Duodenal mucosa (tissue), 2 donors: Measurements from ENCODE around the gene ABLIM2.

Experiments
- H3K27ac ChIP-seq: one replicate; pipeline ENCODE4 v1.7.0; 2013; ENCODE audit warnings: low read depth, low read length
- H3K27me3 ChIP-seq, 2 donors: one replicate each; pipeline ENCODE4 v1.7.0; 2013; ENCODE audit warnings: low read length in 2 of 2, control low read depth in 1 of 2; ENCODE audit not compliant: insufficient read depth in 2 of 2, control insufficient read depth in 1 of 2
- H3K36me3 ChIP-seq, 2 donors: one replicate each; pipeline ENCODE4 v1.7.0; 2013; ENCODE audit warnings: low read length in 2 of 2, control low read depth in 1 of 2; ENCODE audit not compliant: insufficient read depth in 2 of 2, control insufficient read depth in 1 of 2
- H3K4me1 ChIP-seq, 2 donors: one replicate each; pipeline ENCODE4 v1.7.0; 2013; ENCODE audit warnings: low read length in 2 of 2, control low read depth in 1 of 2; ENCODE audit not compliant: insufficient read depth in 2 of 2, control insufficient read depth in 1 of 2
- H3K4me3 ChIP-seq, 2 donors: one replicate each; pipeline ENCODE4 v1.7.0; 2013; ENCODE audit warnings: low read length in 2 of 2, low read depth in 1 of 2
- H3K9ac ChIP-seq, 2 donors: one replicate each; pipeline ENCODE4 v1.7.0; 2013; ENCODE audit warnings: low read length in 2 of 2, low read depth in 1 of 2
- H3K9me3 ChIP-seq, 2 donors: one replicate each; pipeline ENCODE4 v1.7.0; 2013; ENCODE audit warnings: low read length in 2 of 2, control low read depth in 1 of 2; ENCODE audit not compliant: control insufficient read depth in 1 of 2

Gene ABLIM2

DNA sequence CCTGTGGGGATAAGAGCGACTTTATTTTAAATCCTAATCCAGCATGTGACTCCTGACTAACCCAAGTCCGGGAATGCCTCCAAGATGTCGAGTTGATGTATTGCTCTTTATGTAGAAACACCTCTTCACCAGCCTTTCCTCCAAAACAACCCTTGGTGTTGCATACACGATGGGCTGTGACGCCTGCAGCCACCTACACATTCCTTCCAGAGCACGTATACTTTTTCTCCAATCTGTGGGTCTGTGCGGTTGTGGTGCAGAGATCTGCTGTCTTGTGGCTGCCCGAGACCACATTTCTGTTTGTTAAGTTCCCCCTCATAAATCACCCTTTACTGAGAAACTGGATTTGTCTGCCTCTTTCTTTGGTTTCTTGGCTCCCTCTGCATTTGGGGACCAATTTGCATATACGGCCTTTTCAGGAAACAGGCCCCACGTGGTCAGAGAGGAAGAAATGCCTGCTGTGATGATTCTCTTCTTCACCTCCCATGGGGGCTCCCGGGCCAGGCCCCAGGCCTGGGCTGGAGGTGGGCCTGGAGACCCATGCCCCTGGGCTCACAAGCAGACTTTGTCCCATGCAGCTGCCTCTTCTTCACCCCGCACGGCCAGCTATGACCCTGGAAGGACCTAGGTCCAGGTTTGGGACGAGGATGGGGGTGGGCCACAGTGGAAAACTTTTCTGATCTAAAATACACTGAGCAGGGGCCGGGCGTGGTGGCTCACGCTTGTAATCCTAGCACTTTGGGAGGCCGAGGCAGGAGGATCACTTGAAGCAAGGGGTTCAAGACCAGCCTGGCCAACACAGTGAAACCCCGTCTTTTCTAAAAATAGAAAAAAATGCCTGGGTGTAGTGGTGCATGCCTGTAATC lies 197.6 kb downstream of the ABLIM2 start:
- no peaks in the 10 kb centered on the region for H3K27me3 ChIP-seq
- peaks cover 27 to 41% of the 10 kb centered on the region in 2 donors for H3K4me1 ChIP-seq
- H3K9ac ChIP-seq, result no peak overlapping the region
- H3K9me3 ChIP-seq, result no peaks in the 10 kb centered on the region
- no peak overlapping the region for H3K4me3 ChIP-seq
- H3K27ac ChIP-seq, result peak overlapping the region; percentile 52
- H3K36me3 ChIP-seq, result no peaks in the 10 kb centered on the region

- Histone ChIP-seq H3K27ac (peak overlapping the region; percentile 52), H3K4me3 (no peak overlapping the region), H3K36me3 (no peaks in the 10 kb centered on the region), H3K9ac (no peak overlapping the region), H3K4me1 (peaks cover 27 to 37% of the 10 kb centered on the region in 2 donors), H3K27me3 (no peaks in the 10 kb centered on the region), H3K9me3 (no peaks in the 10 kb centered on the region)
Observed at GRCh38 chr4:7960017-7960789, 198.4 kb downstream of the ABLIM2 start.

- Histone ChIP-seq H3K4me1 (peaks cover 27 to 31% of the 10 kb centered on the region in 2 donors), H3K9me3 (no peaks in the 10 kb centered on the region), H3K27ac (no peak overlapping the region), H3K9ac (no peak overlapping the region), H3K27me3 (no peaks in the 10 kb centered on the region), H3K4me3 (no peak overlapping the region), H3K36me3 (no peaks in the 10 kb centered on the region)
Observed at GRCh38 chr4:7959078-7959477, 199.5 kb downstream of the ABLIM2 start.

DNA sequence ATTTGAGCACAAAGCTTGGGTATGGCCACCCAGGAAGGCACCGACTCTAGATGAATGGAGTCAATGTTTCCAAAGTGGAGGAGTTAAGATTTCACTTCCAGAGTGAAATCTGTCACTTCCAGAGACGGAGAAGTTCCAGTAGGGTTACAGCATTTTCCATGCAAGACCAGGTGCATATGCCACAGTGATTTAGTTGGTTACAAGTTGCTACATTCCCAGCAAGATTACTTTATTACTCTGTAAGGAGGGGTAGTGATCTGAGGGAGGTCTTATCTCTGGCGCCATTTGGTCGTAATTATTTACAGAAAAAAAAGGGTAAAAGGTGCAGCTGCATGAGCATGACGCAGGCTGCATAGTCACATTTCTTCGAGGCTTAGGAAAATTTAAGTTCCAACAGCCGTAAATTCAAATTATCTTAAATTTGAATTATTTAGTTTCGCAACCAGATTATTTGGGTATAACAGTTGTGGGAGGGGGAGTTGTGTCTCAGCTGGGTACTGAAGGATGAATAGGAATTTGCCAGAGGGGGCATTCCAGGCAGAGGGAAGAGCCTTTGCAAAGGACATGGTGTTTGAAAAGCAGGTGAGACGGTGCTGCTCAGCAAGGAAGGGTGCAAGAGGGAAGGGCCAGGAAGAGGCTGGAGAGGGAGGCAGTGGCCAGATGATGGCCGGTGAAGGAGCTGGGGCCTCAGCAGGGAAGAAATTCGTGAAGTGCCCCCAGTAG lies 201.5 kb downstream of the ABLIM2 start:
- Histone ChIP-seq H3K4me1 (peaks cover 27 to 31% of the 10 kb centered on the region in 2 donors), H3K27ac (no peak overlapping the region), H3K27me3 (no peaks in the 10 kb centered on the region), H3K9me3 (no peaks in the 10 kb centered on the region), H3K36me3 (no peaks in the 10 kb centered on the region), H3K9ac (no peak overlapping the region), H3K4me3 (no peak overlapping the region)

GRCh38 chr4:7956270-7956808 lies 202.3 kb downstream of the ABLIM2 start:
- Histone ChIP-seq H3K9ac (no peak overlapping the region), H3K27ac (no peak overlapping the region)

GRCh38 chr4:7955393-7955792 lies 203.2 kb downstream of the ABLIM2 start:
- Histone ChIP-seq H3K27me3 (no peaks in the 10 kb centered on the region), H3K36me3 (no peaks in the 10 kb centered on the region), H3K27ac (no peak overlapping the region), H3K9me3 (peaks cover 0 to 7% of the 10 kb centered on the region in 2 donors), H3K4me1 (peaks cover 20 to 21% of the 10 kb centered on the region in 2 donors), H3K4me3 (no peak overlapping the region), H3K9ac (no peak overlapping the region)

More at GRCh38 chr4:7956270-7956808, 202.3 kb downstream of the ABLIM2 start:
- Histone ChIP-seq H3K27me3 (no peaks in the 10 kb centered on the region), H3K4me1 (peaks cover 27 to 30% of the 10 kb centered on the region in 2 donors), H3K4me3 (no peak overlapping the region), H3K9me3 (peaks cover 0 to 5% of the 10 kb centered on the region in 2 donors), H3K36me3 (no peaks in the 10 kb centered on the region)

DNA sequence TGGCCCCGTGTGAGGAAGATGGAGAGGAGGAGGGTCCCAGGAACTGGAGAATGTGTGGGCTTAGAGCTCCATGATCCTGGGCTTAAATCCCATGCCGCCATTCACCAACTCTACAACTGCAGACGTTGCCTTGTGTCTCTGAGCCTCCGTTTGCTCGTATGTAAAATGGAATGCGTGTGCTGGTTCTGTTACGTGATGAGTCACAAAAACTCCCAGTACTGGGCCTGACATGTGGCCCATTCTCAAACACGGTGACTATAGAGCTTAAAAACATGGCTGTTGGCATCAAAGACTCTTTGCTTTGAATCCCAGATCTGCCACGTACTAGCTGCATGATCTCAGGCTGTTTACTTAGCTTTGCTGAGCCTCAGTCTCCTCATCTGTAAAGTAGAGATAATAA lies 206.0 kb downstream of the ABLIM2 start:
- H3K36me3 ChIP-seq, result no peaks in the 10 kb centered on the region
- peaks cover 0 to 7% of the 10 kb centered on the region in 2 donors for H3K9me3 ChIP-seq
- H3K9ac ChIP-seq, result no peak overlapping the region
- peaks cover 24 to 26% of the 10 kb centered on the region in 2 donors for H3K4me1 ChIP-seq
- H3K27me3 ChIP-seq, result no peaks in the 10 kb centered on the region
- no peak overlapping the region for H3K27ac ChIP-seq
- no peak overlapping the region for H3K4me3 ChIP-seq

DNA sequence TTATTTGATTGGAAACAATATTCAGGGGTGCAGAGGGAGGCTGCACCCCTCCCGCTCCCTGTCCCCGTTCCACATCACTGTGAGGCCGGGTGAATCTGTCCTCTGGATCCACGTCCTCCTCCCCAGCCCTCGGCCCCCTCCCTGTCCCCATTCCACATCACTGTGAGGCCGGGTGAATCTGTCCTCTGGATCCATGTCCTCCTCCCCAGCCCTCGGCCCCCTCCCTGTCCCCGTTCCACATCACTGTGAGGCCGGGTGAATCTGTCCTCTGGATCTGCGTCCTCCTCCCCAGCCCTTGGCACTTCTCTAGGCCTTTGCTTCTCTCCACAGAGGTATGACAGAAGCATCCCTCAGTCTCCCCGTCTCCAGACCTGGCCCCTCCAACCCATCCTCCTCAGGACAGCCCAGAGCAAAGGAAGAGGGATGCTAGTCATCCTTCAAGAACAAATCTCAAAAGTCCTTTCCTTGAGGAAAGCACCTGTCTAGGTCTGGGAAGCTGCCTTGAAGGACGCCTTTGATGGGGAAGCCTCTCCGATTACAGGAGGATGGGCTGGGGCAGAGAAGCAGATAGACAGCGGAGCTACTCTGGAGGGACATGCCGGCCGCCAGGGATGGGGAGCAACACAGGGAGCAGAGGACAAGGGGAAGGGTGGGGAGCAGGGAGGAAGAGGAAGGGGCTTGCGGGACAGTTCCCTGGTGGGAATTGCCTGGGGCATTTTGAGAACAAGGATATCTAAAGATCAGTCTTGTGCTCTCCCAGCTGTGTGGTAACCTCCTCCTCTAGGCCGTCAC lies 208.1 kb downstream of the ABLIM2 start:
- H3K36me3 ChIP-seq, result no peaks in the 10 kb centered on the region
- H3K27ac ChIP-seq, result no peak overlapping the region
- peaks cover 0 to 7% of the 10 kb centered on the region in 2 donors for H3K9me3 ChIP-seq
- H3K4me1 ChIP-seq, result peaks cover 9 to 11% of the 10 kb centered on the region in 2 donors
- no peak overlapping the region for H3K9ac ChIP-seq
- H3K4me3 ChIP-seq, result no peak overlapping the region
- no peaks in the 10 kb centered on the region for H3K27me3 ChIP-seq

- H3K4me1 ChIP-seq, result peaks cover 10 to 11% of the 10 kb centered on the region in 2 donors
- peaks cover 0 to 7% of the 10 kb centered on the region in 2 donors for H3K9me3 ChIP-seq
- H3K9ac ChIP-seq, result no peak overlapping the region
- no peaks in the 10 kb centered on the region for H3K27me3 ChIP-seq
- no peaks in the 10 kb centered on the region for H3K36me3 ChIP-seq
- no peak overlapping the region for H3K4me3 ChIP-seq
- H3K27ac ChIP-seq, result no peak overlapping the region
Observed at GRCh38 chr4:7949759-7950158, 208.9 kb downstream of the ABLIM2 start.
